ENCODE measurements around the gene NOC3L.

NOC3L gene

GRCh38 chr10:94362360-94363250 is at the start of gene NOC3L:
Gene NOC3L, minus strand, starts transcription at chr10:94362939. Its CDS starts 101 bp downstream, at chr10:94362838.
- H3K36me3 ChIP-seq (ENCODE audit: control insufficient read depth, insufficient read depth, low read length), result no peaks in the 10 kb centered on the region

GRCh38 chr10:94412449-94412848 is 49.7 kb upstream of the NOC3L start:
- Histone ChIP-seq H3K9me3 (ENCODE audit: control insufficient read depth, insufficient read depth, low read length) (no peaks in the 10 kb centered on the region), H3K4me1 (ENCODE audit: control insufficient read depth, insufficient read depth, low read length) (peaks cover 2% of the 10 kb centered on the region), H3K9ac (ENCODE audit: low read depth, low read length) (no peak overlapping the region), H3K4me3 (ENCODE audit: low read depth, low read length) (no peak overlapping the region), H3K27me3 (ENCODE audit: control insufficient read depth, insufficient read depth, low read length) (no peaks in the 10 kb centered on the region), H3K36me3 (ENCODE audit: control insufficient read depth, insufficient read depth, low read length) (no peaks in the 10 kb centered on the region)

More at GRCh38 chr10:94362360-94363250, at the start of gene NOC3L:
- Histone ChIP-seq H3K4me1 (ENCODE audit: control insufficient read depth, insufficient read depth, low read length) (no peaks in the 10 kb centered on the region), H3K4me3 (ENCODE audit: low read depth, low read length) (peak within 1 kb of the TSS; percentile 91), H3K9me3 (ENCODE audit: control insufficient read depth, insufficient read depth, low read length) (no peaks in the 10 kb centered on the region), H3K9ac (ENCODE audit: low read depth, low read length) (peak within 1 kb of the TSS; percentile 57), H3K27me3 (ENCODE audit: control insufficient read depth, insufficient read depth, low read length) (peaks cover 21% of the 10 kb centered on the region)

GRCh38 chr10:94411304-94411703 is 48.6 kb upstream of the NOC3L start:
- peaks cover 2% of the 10 kb centered on the region for H3K4me1 ChIP-seq (ENCODE audit: control insufficient read depth, insufficient read depth, low read length)
- peaks cover under 1% of the 10 kb centered on the region for H3K27me3 ChIP-seq (ENCODE audit: control insufficient read depth, insufficient read depth, low read length)
- H3K9me3 ChIP-seq (ENCODE audit: control insufficient read depth, insufficient read depth, low read length), result no peaks in the 10 kb centered on the region
- H3K9ac ChIP-seq (ENCODE audit: low read depth, low read length), result no peak overlapping the region
- no peaks in the 10 kb centered on the region for H3K36me3 ChIP-seq (ENCODE audit: control insufficient read depth, insufficient read depth, low read length)
- no peak overlapping the region for H3K4me3 ChIP-seq (ENCODE audit: low read depth, low read length)

GRCh38 chr10:94409021-94409657 is 46.4 kb upstream of the NOC3L start:
- Histone ChIP-seq H3K4me1 (ENCODE audit: control insufficient read depth, insufficient read depth, low read length) (peaks cover 2% of the 10 kb centered on the region), H3K9ac (ENCODE audit: low read depth, low read length) (no peak overlapping the region), H3K4me3 (ENCODE audit: low read depth, low read length) (no peak overlapping the region)

GRCh38 chr10:94407668-94408067 is 44.9 kb upstream of the NOC3L start:
- Histone ChIP-seq H3K27me3 (ENCODE audit: control insufficient read depth, insufficient read depth, low read length) (peaks cover 23% of the 10 kb centered on the region), H3K9ac (ENCODE audit: low read depth, low read length) (no peak overlapping the region), H3K36me3 (ENCODE audit: control insufficient read depth, insufficient read depth, low read length) (no peaks in the 10 kb centered on the region), H3K4me1 (ENCODE audit: control insufficient read depth, insufficient read depth, low read length) (peaks cover 2% of the 10 kb centered on the region), H3K4me3 (ENCODE audit: low read depth, low read length) (no peak overlapping the region), H3K9me3 (ENCODE audit: control insufficient read depth, insufficient read depth, low read length) (no peaks in the 10 kb centered on the region)

More at GRCh38 chr10:94409021-94409657, 46.4 kb upstream of the NOC3L start:
- H3K27me3 ChIP-seq (ENCODE audit: control insufficient read depth, insufficient read depth, low read length), result peaks cover 17% of the 10 kb centered on the region
- no peaks in the 10 kb centered on the region for H3K9me3 ChIP-seq (ENCODE audit: control insufficient read depth, insufficient read depth, low read length)
- no peaks in the 10 kb centered on the region for H3K36me3 ChIP-seq (ENCODE audit: control insufficient read depth, insufficient read depth, low read length)

GRCh38 chr10:94405406-94405805 is 42.7 kb upstream of the NOC3L start:
- peaks cover 23% of the 10 kb centered on the region for H3K27me3 ChIP-seq (ENCODE audit: control insufficient read depth, insufficient read depth, low read length)
- H3K4me3 ChIP-seq (ENCODE audit: low read depth, low read length), result no peak overlapping the region
- H3K4me1 ChIP-seq (ENCODE audit: control insufficient read depth, insufficient read depth, low read length), result peaks cover 2% of the 10 kb centered on the region
- no peak overlapping the region for H3K9ac ChIP-seq (ENCODE audit: low read depth, low read length)
- no peaks in the 10 kb centered on the region for H3K36me3 ChIP-seq (ENCODE audit: control insufficient read depth, insufficient read depth, low read length)
- H3K9me3 ChIP-seq (ENCODE audit: control insufficient read depth, insufficient read depth, low read length), result no peaks in the 10 kb centered on the region

- no peaks in the 10 kb centered on the region for H3K9me3 ChIP-seq (ENCODE audit: control insufficient read depth, insufficient read depth, low read length)
- no peaks in the 10 kb centered on the region for H3K4me1 ChIP-seq (ENCODE audit: control insufficient read depth, insufficient read depth, low read length)
- H3K36me3 ChIP-seq (ENCODE audit: control insufficient read depth, insufficient read depth, low read length), result no peaks in the 10 kb centered on the region
- H3K4me3 ChIP-seq (ENCODE audit: low read depth, low read length), result peak overlapping the region; percentile 73
- H3K9ac ChIP-seq (ENCODE audit: low read depth, low read length), result no peak overlapping the region
- H3K27me3 ChIP-seq (ENCODE audit: control insufficient read depth, insufficient read depth, low read length), result peaks cover 23% of the 10 kb centered on the region
Observed at GRCh38 chr10:94403380-94404213, 40.9 kb upstream of the NOC3L start.

- Histone ChIP-seq H3K27me3 (ENCODE audit: control insufficient read depth, insufficient read depth, low read length) (peaks cover 23% of the 10 kb centered on the region), H3K4me3 (ENCODE audit: low read depth, low read length) (peak overlapping the region; percentile 73), H3K9ac (ENCODE audit: low read depth, low read length) (peak overlapping the region; percentile 24)
Observed at GRCh38 chr10:94402843-94403379, 40.2 kb upstream of the NOC3L start.

GRCh38 chr10:94402204-94402842 is 39.6 kb upstream of the NOC3L start, which contains the start of gene TBC1D12:
Gene TBC1D12, plus strand, starts transcription at chr10:94402541. Its CDS starts 73 bp downstream, at chr10:94402614.
- peak within 1 kb of the TSS; percentile 73 for H3K4me3 ChIP-seq (ENCODE audit: low read depth, low read length)
- peak within 1 kb of the TSS; percentile 24 for H3K9ac ChIP-seq (ENCODE audit: low read depth, low read length)
- H3K27me3 ChIP-seq (ENCODE audit: control insufficient read depth, insufficient read depth, low read length), result peaks cover 23% of the 10 kb centered on the region
- no peaks in the 10 kb centered on the region for H3K36me3 ChIP-seq (ENCODE audit: control insufficient read depth, insufficient read depth, low read length)
- H3K9me3 ChIP-seq (ENCODE audit: control insufficient read depth, insufficient read depth, low read length), result no peaks in the 10 kb centered on the region
- no peaks in the 10 kb centered on the region for H3K4me1 ChIP-seq (ENCODE audit: control insufficient read depth, insufficient read depth, low read length)

More at GRCh38 chr10:94402843-94403379, 40.2 kb upstream of the NOC3L start:
- no peaks in the 10 kb centered on the region for H3K4me1 ChIP-seq (ENCODE audit: control insufficient read depth, insufficient read depth, low read length)
- no peaks in the 10 kb centered on the region for H3K36me3 ChIP-seq (ENCODE audit: control insufficient read depth, insufficient read depth, low read length)
- H3K9me3 ChIP-seq (ENCODE audit: control insufficient read depth, insufficient read depth, low read length), result no peaks in the 10 kb centered on the region

GRCh38 chr10:94398762-94399161 is 36.0 kb upstream of the NOC3L start:
- H3K36me3 ChIP-seq (ENCODE audit: control insufficient read depth, insufficient read depth, low read length), result no peaks in the 10 kb centered on the region
- peaks cover 3% of the 10 kb centered on the region for H3K27me3 ChIP-seq (ENCODE audit: control insufficient read depth, insufficient read depth, low read length)
- no peak overlapping the region for H3K4me3 ChIP-seq (ENCODE audit: low read depth, low read length)
- H3K9ac ChIP-seq (ENCODE audit: low read depth, low read length), result no peak overlapping the region
- no peaks in the 10 kb centered on the region for H3K4me1 ChIP-seq (ENCODE audit: control insufficient read depth, insufficient read depth, low read length)
- H3K9me3 ChIP-seq (ENCODE audit: control insufficient read depth, insufficient read depth, low read length), result no peaks in the 10 kb centered on the region

All from iPS-15b (cell line).